GM18502 (cell line): ENCODE results near the gene MICU1.
"Not testable (repeated sequence)": the region's sequence is repeated elsewhere in the genome, so short reads cannot be mapped to it uniquely, and the experiment has no call there.

Source experiments
- ATAC-seq: cut with Tn5 transposase; IDR thresholded peaks from one replicate; pipeline ENCODE4 v1.9.1; 2021; ENCODE audit warnings: mild to moderate bottlenecking; ENCODE audit not compliant: unreplicated experiment, poor library complexity

Gene MICU1

DNA sequence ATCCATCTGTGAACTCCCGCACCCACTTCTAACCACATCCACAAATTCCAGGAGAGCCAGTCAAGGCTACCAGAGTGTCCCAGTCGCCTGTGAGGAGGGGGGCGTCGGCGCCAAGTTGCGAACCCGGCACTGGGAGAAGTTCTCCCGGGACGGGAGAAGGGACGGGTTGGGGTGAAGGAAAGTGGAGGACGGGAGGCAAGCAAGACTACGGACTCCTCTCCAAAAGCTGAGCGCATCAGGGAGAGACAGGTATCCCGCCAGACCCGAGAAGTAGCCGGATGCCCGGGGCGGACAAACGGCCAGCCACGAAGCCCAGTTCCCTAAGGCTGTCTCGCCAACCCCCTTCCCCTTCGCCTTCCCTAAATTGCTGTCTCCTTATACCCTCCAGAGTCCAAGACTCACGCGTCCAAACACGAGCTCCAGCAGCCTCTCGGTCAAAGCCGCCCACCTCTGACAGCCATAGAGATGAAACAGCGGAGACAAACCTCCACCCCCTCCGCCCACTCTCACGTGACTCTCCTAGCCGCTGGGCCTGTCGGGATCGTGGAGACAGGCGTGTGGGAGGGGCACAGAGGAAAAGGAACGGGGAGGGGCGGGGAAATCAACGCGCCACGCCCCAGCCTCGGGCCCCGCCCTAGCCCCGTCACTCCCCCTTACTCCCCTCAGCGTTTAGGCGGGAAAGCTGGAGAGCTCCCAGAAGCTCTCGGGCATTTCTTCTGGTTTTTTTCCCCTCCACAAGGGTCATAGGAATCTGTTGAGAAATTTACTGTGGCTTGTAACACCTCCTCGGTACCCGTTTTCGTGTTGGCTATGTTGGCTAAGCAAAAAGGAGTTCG, at the start of gene MICU1:
MICU1 (minus strand) TSS at position 472 of the 836 bp plus-strand sequence. CDS start 59,286 bp downstream, outside the sequence.
- peak; percentile 94 for ATAC-seq

DNA sequence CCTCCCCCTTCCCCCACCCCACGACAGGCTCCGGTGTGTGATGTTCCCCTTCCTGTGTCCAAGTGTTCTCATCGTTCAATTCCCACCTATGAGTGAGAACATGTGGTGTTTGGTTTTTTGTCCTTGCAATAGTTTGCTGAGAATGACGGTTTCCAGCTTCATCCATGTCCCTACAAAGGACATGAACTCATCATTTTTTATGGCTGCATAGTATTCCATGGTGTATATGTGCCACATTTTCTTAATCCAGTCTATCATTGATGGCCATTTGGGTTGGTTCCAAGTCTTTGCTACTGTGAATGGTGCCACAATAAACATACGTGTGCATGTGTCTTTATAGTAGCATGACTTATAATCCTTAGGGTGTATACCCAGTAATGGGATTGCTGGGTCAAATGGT, 48.3 kb upstream of the MICU1 start:
- not testable (repeated sequence) for ATAC-seq

- ATAC-seq, result no peak
Measured at GRCh38 chr10:72673280-72673679, 47.4 kb upstream of the MICU1 start.

DNA sequence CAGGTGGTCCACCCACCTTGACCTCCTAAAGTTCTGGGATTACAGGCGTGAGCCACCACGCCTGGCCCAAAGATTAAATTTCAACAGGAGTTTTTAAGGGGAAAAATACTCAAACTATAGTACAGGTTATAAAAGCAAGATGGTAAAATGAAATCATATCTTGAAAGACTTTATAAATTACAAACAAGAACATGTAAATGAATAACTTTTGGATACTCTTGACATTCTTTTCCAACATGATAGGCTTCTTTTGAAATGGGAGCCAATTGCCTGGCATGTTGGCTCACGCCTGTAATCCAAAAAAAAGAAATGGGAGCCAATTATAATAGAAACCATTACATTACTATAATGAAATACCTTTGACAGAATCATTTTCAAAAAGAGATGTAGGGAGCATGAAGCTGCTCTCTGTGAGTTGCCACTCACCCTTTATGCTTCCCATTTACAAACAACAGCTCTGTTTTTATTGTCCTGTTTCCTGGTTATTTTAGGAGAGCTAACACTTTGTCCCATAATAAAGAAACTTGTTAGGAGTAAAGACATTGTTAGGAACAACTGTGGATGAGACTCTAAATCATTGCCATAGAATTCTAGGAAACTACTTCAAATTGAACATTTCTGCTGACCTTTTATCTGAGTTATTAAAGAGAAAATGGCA, 41.5 kb upstream of the MICU1 start:
- ATAC-seq, result no peak

DNA sequence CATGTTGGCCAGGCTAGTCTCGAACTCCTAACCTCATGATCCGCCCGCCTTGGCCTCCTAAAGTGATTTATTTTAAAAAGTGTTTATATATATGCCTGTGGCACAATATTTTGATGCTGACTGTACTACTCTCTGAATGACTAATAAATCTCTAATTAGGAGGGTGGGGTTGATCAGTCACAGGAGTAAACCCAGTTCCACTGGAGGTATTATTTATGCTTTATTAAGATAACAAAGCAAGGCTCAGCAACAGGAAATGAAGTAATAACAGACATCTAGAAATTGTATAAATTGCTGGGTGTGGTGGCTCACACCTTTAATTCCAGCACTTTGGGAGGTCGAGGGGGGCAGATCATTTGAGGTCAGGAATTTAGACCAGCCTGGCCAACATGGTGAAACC, 40.0 kb upstream of the MICU1 start:
- no peak for ATAC-seq

- no peak for ATAC-seq
Measured at GRCh38 chr10:72663971-72664370, 38.1 kb upstream of the MICU1 start.

DNA sequence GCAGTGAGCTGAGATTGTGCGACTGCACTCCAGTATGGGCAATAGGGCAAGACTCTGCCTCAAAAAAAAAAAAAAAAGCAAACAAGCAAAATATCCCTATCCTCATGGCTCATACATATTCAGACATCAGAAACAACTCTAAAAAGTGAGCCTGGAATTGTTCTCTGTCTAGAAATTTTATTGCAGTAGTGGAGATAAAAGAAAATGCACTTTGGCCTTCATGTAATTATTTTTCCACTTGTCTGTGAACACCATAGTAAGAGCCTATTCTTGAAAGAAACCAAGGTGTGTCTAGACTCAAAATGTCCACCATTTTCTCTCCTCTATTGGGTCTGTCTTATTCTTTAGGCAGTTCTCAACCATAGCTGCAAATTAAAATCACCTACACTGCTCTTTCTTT, 35.6 kb upstream of the MICU1 start:
- no peak for ATAC-seq

DNA sequence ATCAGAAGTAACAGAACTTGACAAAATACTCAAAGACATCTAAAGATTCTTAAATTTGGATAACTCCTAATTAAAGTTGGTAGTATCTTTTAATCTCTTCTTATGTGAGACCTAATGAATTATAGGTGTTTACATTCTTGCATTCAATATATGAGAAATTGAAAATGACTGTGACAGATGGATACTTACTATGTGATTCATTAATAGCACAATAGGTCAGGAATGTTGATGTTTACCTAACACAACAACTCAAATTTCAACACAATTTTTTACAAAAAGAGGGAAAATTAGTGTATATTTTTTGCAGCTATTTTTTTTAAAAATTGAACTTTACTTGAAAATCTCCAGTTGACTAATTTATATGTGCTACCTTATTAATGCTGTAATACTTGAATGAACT, 34.3 kb upstream of the MICU1 start:
- ATAC-seq, result no peak

DNA sequence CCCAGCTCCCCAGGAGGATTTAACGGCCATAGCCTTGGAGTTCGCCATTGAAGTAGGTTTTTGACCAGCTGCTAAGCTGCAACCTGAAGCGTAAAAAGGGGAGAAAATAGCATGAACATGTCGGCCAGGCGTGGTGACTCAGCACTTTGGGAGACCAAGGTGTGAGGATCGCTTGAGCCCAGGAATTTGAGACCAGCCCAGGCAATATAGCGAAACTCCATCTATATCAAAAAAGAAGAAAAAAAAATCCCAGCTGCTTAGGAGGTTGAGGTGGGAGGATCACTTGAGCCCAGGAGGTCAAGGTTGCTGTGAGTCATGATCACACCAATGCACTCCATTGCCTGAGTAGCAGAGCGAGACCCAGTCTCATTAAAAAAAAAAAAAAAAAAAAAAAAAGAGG, 33.8 kb upstream of the MICU1 start:
- no peak for ATAC-seq

DNA sequence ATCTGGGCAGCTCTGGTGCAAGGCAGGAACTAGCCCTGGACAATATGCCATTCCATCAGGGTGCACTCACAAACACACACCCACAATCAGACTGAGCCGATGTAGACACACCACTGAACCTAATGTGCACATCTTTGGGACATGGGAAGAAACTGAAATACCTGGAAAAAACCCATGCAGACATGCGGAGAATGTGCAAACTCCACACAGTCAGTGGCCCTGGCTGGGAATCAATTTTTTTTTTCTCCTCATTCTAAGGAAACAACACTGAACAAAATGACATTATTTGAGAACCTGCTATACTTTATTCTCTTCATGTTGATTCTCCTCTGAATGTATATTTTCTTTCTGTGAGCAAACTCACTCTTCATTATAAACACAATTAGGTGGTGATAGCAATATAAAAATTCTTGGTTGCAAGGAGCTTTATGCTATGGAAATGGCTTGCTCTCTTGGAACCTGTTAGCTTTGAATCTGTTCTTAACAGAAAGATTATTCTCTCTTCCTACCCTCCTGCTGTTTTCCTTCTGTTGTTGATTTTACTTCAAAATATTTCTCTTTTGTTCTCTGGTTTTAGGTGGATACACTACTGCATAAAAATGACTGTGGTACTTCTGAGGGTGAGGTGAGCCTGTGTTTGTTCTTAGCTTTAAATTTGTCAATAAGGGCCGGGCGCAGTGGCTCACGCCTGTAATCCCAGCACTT, 33.0 kb upstream of the MICU1 start:
- no peak for ATAC-seq

DNA sequence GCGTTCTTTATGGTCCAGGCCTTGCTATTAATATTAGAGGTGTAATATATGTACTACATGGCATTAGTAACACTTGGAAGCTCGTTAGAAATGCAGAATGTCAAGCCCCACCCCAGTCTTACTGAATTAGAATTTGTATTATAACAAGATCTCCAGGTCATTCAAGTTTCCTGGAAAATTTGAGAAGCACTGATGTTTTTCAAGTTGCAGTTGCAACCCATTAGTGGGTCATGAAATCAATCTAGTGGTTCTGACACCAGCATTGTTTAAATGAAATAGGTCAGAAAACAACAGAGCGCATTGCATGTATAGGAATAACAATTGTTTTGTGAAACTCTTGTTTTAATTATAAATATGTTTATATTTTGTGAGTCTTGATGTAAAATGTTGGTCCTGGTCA, 28.8 kb upstream of the MICU1 start:
- ATAC-seq, result no peak

DNA sequence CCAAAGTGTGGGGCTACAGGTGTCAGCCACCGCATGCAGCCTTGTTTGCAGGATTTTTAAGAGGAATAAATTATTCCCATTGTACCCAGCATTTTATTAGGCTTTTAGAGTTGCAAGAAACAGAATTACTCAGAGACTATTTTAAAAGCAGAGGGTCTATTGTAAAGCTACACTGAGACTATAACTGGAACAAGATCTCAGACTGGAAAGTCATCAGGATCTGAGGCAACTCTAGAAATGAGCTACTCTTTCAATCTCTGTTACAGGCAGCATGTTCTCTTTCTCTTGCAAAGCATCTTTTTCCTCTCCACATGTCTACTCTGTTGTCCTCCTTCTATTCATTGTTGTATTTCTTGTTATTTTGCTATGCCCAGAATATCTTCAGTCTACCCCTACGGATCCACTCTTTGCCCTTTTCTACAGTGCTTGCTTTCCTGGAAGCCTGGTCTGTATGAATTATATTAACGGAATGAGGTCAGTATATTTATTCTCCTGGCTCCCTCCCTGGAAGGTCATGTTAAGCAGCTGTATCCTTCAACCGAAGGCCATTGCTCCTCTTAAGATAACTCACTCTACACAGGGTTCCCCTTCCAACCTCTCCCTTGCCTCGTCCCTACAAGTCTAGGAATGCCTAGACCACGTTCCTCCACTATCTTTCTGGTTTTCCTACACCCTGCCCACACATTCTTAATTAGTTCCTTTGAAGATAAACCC, 27.7 kb upstream of the MICU1 start:
- no peak for ATAC-seq

GRCh38 chr10:72649291-72649690, 23.4 kb upstream of the MICU1 start:
- ATAC-seq, result no peak

- no peak for ATAC-seq
Measured at GRCh38 chr10:72648301-72648700, 22.4 kb upstream of the MICU1 start.

- not testable (repeated sequence) for ATAC-seq
Measured at GRCh38 chr10:72646971-72647370, 21.1 kb upstream of the MICU1 start.

- no peak for ATAC-seq
Measured at GRCh38 chr10:72645263-72645858, 19.5 kb upstream of the MICU1 start.

DNA sequence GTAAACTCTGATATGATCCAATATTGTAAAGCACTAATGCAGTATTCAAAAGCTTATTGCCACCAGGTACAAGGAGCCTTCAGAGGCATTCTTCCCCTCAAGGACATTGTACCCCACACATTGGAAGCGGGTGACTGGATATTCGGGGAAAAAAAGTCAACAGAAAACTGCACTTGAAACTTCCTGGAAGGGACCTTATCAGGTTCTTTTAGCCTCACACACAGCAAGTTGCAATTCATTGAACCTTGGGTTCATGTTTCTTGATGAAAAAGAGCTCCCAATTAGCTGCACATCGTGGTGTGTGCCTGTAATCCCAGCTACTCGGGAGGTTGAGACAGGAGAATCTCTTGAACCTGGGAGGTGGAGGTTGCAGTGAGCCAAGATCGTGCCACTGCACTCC, 16.4 kb upstream of the MICU1 start:
- no peak for ATAC-seq

DNA sequence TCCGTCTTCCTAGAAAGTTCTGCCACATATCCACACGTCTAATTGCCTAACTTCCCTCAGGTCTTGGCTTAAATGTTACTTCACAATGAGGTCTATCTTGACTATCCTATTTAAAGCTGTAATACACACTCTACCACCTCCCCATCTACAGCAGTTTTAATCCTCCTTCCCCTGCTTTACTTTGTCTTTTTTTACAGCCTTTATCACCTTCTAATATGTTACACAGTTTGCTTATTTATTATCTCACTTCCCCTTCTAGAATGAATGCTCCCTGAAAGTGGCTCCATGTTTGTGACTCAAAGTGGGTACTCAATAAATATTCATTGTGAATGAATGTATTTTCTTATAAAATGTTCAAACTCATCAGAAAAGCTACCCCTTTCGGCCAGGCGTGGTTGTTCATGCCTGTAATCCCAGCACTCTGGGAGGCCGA, 13.6 kb upstream of the MICU1 start:
- ATAC-seq, result no peak

DNA sequence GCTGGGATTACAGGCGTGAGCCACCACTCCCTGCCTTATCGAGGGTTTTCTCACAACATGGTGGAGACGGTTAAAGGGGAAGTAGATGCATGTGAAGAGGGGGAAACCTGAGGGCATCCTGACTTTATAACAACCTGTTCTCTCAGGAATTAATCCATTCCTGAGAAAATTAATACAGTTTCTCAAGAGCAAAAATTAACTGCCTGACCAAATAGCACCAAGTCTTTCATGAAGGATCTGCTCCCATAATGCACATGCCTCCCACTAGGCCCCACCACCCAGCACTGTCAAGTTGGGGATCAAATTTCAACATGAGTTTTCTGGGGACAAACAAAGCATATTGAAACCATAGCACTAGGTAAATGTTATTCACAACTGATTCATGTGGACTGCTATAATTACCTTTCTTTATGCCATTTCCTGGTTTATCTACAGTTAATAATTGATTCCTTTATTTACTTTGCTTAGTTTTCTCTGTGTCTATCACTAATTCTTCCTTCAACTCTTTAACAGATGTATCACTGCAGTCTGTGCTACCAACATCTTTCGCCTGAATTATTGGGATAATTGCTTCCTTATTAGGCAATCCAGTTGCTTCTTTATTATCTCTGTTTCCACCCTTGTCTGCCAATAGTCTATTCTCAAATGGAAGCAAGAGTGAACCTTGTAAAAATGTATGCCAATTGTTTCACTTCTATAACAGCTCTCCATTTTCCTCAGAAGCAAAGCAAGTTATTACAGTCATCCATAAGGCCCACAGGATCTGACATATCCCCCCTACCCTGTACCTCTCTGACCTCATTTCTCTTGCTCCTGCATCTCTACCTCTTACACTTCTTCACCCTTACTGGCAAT, 12.9 kb upstream of the MICU1 start:
- no peak for ATAC-seq
